HG03565 (cell line): ENCODE measurements around the gene CCDC182.

Experiments
- ATAC-seq: cut with Tn5 transposase; IDR thresholded peaks from one replicate; pipeline ENCODE4 v1.9.1; 2021; ENCODE audit warnings: mild to moderate bottlenecking, moderate library complexity; ENCODE audit not compliant: unreplicated experiment

CCDC182 gene

GRCh38 chr17:57730026-57730701 lies 14.9 kb downstream of the CCDC182 start:
- no peak for ATAC-seq

GRCh38 chr17:57727630-57728175 lies 17.4 kb downstream of the CCDC182 start:
- ATAC-seq: no peak

GRCh38 chr17:57726838-57727237 lies 18.3 kb downstream of the CCDC182 start:
- no peak for ATAC-seq

GRCh38 chr17:57726213-57726790 lies 18.8 kb downstream of the CCDC182 start:
- no peak for ATAC-seq

- no peak for ATAC-seq
Observed at GRCh38 chr17:57724729-57725125, 20.4 kb downstream of the CCDC182 start.

- peak; percentile 49 for ATAC-seq
Observed at GRCh38 chr17:57724026-57724728, 20.9 kb downstream of the CCDC182 start.

GRCh38 chr17:57723427-57724025 lies 21.6 kb downstream of the CCDC182 start:
- ATAC-seq: no peak

- no peak for ATAC-seq
Observed at GRCh38 chr17:57722704-57723043, 22.4 kb downstream of the CCDC182 start.

GRCh38 chr17:57721967-57722703 lies 23.0 kb downstream of the CCDC182 start:
- no peak for ATAC-seq

GRCh38 chr17:57720386-57721035 lies 24.6 kb downstream of the CCDC182 start:
- ATAC-seq: no peak

- ATAC-seq: no peak
Observed at GRCh38 chr17:57718878-57719277, 26.2 kb downstream of the CCDC182 start.

GRCh38 chr17:57715981-57716380 lies 29.1 kb downstream of the CCDC182 start:
- ATAC-seq: no peak

GRCh38 chr17:57714665-57715180 lies 30.4 kb downstream of the CCDC182 start:
- ATAC-seq: no peak

GRCh38 chr17:57713140-57713539 lies 32.0 kb downstream of the CCDC182 start:
- ATAC-seq: no peak

- no peak for ATAC-seq
Observed at GRCh38 chr17:57708410-57708809, 36.7 kb downstream of the CCDC182 start.

GRCh38 chr17:57707892-57708291 lies 37.2 kb downstream of the CCDC182 start:
- no peak for ATAC-seq

- ATAC-seq: no peak
Observed at GRCh38 chr17:57706761-57707160, 38.3 kb downstream of the CCDC182 start.

- ATAC-seq: no peak
Observed at GRCh38 chr17:57705921-57706695, 39.0 kb downstream of the CCDC182 start.

- no peak for ATAC-seq
Observed at GRCh38 chr17:57704448-57704847, 40.7 kb downstream of the CCDC182 start.
